PC-3 (cell line): ENCODE measurements around the gene FAM89B. TPM values are rescaled to one million over a fixed set of nuclear protein-coding genes. Genes with fewer than 3 reads are reported as not detected.

Experiments
- ATAC-seq: fragments of 200-7000 bp; cut with Tn5 transposase; 2 replicates; pipeline ENCODE4 v1.9.1; 2020; ENCODE audit warnings: mild to moderate bottlenecking, moderate library complexity
- BruUV-seq: library from RNA; stranded (reverse); fragments of 400-500 nt; replicated peaks from 2 replicates; lab custom pipeline; 2021; lab: Mats Ljungman, UMichigan
- CTCF ChIA-PET: fragments of 300-600 bp; sonication (Branson Sonifier 250); formaldehyde crosslinking; loops from one replicate; lab custom pipeline; 2022; ENCODE audit warnings: antibody characterized with exemption; lab: Charles Lee
- POLR2A ChIA-PET: fragments of 300-600 bp; sonication (Branson Sonifier 250); formaldehyde crosslinking; loops from one replicate; lab custom pipeline; 2022; ENCODE audit warnings: antibody characterized with exemption; ENCODE audit not compliant: unreplicated experiment; lab: Charles Lee
- DNase-seq: peaks from one replicate; pipeline ENCODE4 v3.0.0-alpha.2; 2015
- H2AFZ ChIP-seq: fragments of 300-600 bp; sonication (generic); 2 replicates; pipeline ENCODE4 v1.6.0; 2016; ENCODE audit warnings: antibody characterized with exemption, low read length
- H3F3A ChIP-seq: fragments of 300-600 bp; sonication (generic); one replicate; pipeline ENCODE4 v1.6.0; 2017; ENCODE audit warnings: antibody characterized with exemption, low read length, control low read depth, mild to moderate bottlenecking; ENCODE audit not compliant: unreplicated experiment
- H3K27ac ChIP-seq: fragments of 300-600 bp; sonication (generic); 2 replicates; pipeline ENCODE4 v1.5.1; 2016; ENCODE audit warnings: mild to moderate bottlenecking, low read length
- H3K27me3 ChIP-seq: fragments of 300-600 bp; sonication (generic); 2 replicates; pipeline ENCODE4 v1.6.1; 2016; ENCODE audit warnings: low read length, mixed read lengths
- H3K36me3 ChIP-seq: fragments of 300-600 bp; sonication (generic); 2 replicates; pipeline ENCODE4 v1.6.1; 2016; ENCODE audit warnings: low read depth, mixed run types, low read length, mixed read lengths
- H3K4me1 ChIP-seq: fragments of 300-600 bp; sonication (generic); 2 replicates; pipeline ENCODE4 v1.5.1; 2016; ENCODE audit warnings: low read length; ENCODE audit not compliant: insufficient read depth
- H3K4me2 ChIP-seq: fragments of 300-600 bp; sonication (generic); 2 replicates; pipeline ENCODE4 v1.6.0; 2016; ENCODE audit warnings: low read length
- H3K4me3 ChIP-seq: fragments of 300-600 bp; sonication (generic); 2 replicates; pipeline ENCODE4 v1.5.1; 2016; ENCODE audit warnings: mild to moderate bottlenecking, low read length, mixed read lengths
- H3K79me2 ChIP-seq: fragments of 300-600 bp; sonication (generic); 2 replicates; pipeline ENCODE4 v1.6.1; 2017; ENCODE audit warnings: low read length, mixed read lengths
- H3K9ac ChIP-seq: fragments of 300-600 bp; sonication (generic); 2 replicates; pipeline ENCODE4 v1.6.0; 2016; ENCODE audit warnings: mild to moderate bottlenecking, low read length
- H3K9me2 ChIP-seq: fragments of 300-600 bp; sonication (generic); replicated peaks from 2 replicates; pipeline ENCODE4 v1.6.1; 2016; ENCODE audit warnings: mixed run types, low read length, mixed read lengths
- H3K9me3 ChIP-seq: fragments of 300-600 bp; sonication (generic); 2 replicates; pipeline ENCODE4 v1.6.1; 2016; ENCODE audit warnings: low read length, mixed read lengths
- H4K20me1 ChIP-seq: fragments of 300-600 bp; sonication (generic); 2 replicates; pipeline ENCODE4 v1.6.1; 2016; ENCODE audit warnings: low read length, mixed read lengths
- CTCF ChIP-seq: fragments of 300-600 bp; sonication (generic); conservative IDR thresholded peaks from 2 replicates; pipeline ENCODE4 v1.5.1; 2017; ENCODE audit warnings: antibody characterized with exemption, low read depth, mild to moderate bottlenecking, low read length
- EZH2phosphoT487 ChIP-seq: fragments of 300-600 bp; sonication (generic); IDR thresholded peaks from 2 replicates; pipeline ENCODE4 v1.6.1; 2018; ENCODE audit warnings: mild to moderate bottlenecking, antibody characterized with exemption, low read length, borderline replicate concordance
- intact Hi-C: fragments of 100-400 bp; cut with micrococcal nuclease; formaldehyde crosslinking; loops from 2 replicates; pipeline ENCODE4 v1.9.0; 2023
- total RNA-seq: library from RNA; depleted of rRNA; stranded (reverse); fragments of >200 nt; gene quantifications from 2 replicates; pipeline ENCODE4 v1.2.3, GENCODE V29; 2014

The FAM89B gene
- total RNA-seq, 1 experiment from 2014 or later: 76.3 TPM

- TSS peak; percentile 16 for BruUV-seq
- Histone ChIP-seq H2AFZ (no peak overlapping the region), H3K27ac (peak overlapping the region; percentile 14; the same call in 1 of the 2 replicates), H3K9me2 (no peaks in the 10 kb centered on the region), H3K4me3 (peak overlapping the region; percentile 40; the same call in 1 of the 2 replicates), H3K4me2 (peak overlapping the region; percentile 68), H3K36me3 (peaks cover 11% of the 10 kb centered on the region; the same call in 1 of the 2 replicates), H3K4me1 (peaks cover 37% of the 10 kb centered on the region), H3F3A (no peaks in the 10 kb centered on the region), H3K79me2 (peaks cover 19% of the 10 kb centered on the region), H3K27me3 (no peaks in the 10 kb centered on the region), H3K9me3 (no peaks in the 10 kb centered on the region), H4K20me1 (no peaks in the 10 kb centered on the region), H3K9ac (no peak overlapping the region)
- POLR2A ChIA-PET: no interaction called here
- peak; percentile 71 for DNase-seq
- CTCF ChIA-PET: interaction anchor here (0.6 to 2.0 kb wide), 2 partner anchors 10 to 12 kb away, joined by 5 to 7 read pairs; no protein-coding TSS in a partner anchor
- intact Hi-C loops: no loop called here
- ATAC-seq: no peak
- no peak for TF ChIP-seq EZH2phosphoT487
- peak; percentile 72 for TF ChIP-seq CTCF
Measured at GRCh38 chr11:65551572-65552387, 20.6 kb upstream of the FAM89B start.

- no peak overlapping the region for H3K27ac ChIP-seq
- ATAC-seq: no peak
- BruUV-seq: no TSS peak
- no peaks in the 10 kb centered on the region for H3K9me2 ChIP-seq
- ChIA-PET POLR2A (no interaction called here), CTCF (interaction anchor here (0.6 to 2.0 kb wide), 2 partner anchors 11 to 13 kb away, joined by 5 to 7 read pairs; no protein-coding TSS in a partner anchor)
- H3K4me1 ChIP-seq: peaks cover 42% of the 10 kb centered on the region
- H3K79me2 ChIP-seq: peaks cover 26% of the 10 kb centered on the region
- TF ChIP-seq EZH2phosphoT487 (no peak), CTCF (0 out of 2 replicates have a peak, but pooled peaks have one; percentile 5)
- no peak overlapping the region for H2AFZ ChIP-seq
- H3K9ac ChIP-seq: no peak overlapping the region
- no peaks in the 10 kb centered on the region for H4K20me1 ChIP-seq
- no peaks in the 10 kb centered on the region for H3K27me3 ChIP-seq
- H3F3A ChIP-seq: no peaks in the 10 kb centered on the region
- H3K4me2 ChIP-seq: no peak overlapping the region
- peaks cover 11% of the 10 kb centered on the region; the same call in 1 of the 2 replicates for H3K36me3 ChIP-seq
- no peaks in the 10 kb centered on the region for H3K9me3 ChIP-seq
- no peak for DNase-seq
- H3K4me3 ChIP-seq: no peak overlapping the region
- intact Hi-C loops: no loop called here
Measured at GRCh38 chr11:65552388-65552951, 19.9 kb upstream of the FAM89B start.
